ENCODE data around the gene HS3ST3A1.
"Not testable (repeated sequence)": the region's sequence is repeated elsewhere in the genome, so short reads cannot be mapped to it uniquely, and the experiment has no call there.

The HS3ST3A1 gene

GRCh38 chr17:13569398-13570123 is 32.2 kb downstream of the HS3ST3A1 start:
- no peak for DNase-seq

GRCh38 chr17:13568582-13569397 is 32.9 kb downstream of the HS3ST3A1 start:
- no peak for DNase-seq

GRCh38 chr17:13563866-13564265 is 37.9 kb downstream of the HS3ST3A1 start:
- no peak for DNase-seq

GRCh38 chr17:13562271-13562800 is 39.4 kb downstream of the HS3ST3A1 start:
- DNase-seq, result no peak

- no peak for DNase-seq
Measured at GRCh38 chr17:13561606-13562270, 40.0 kb downstream of the HS3ST3A1 start.

- no peak for DNase-seq
Measured at GRCh38 chr17:13560935-13561334, 40.8 kb downstream of the HS3ST3A1 start.

- no peak for DNase-seq
Measured at GRCh38 chr17:13558588-13558987, 43.1 kb downstream of the HS3ST3A1 start.

GRCh38 chr17:13557077-13557476 is 44.7 kb downstream of the HS3ST3A1 start:
- no peak for DNase-seq

GRCh38 chr17:13554231-13554630 is 47.5 kb downstream of the HS3ST3A1 start:
- DNase-seq, result no peak

- DNase-seq, result no peak
Measured at GRCh38 chr17:13550291-13550690, 51.4 kb downstream of the HS3ST3A1 start.

- DNase-seq, result not testable (repeated sequence)
Measured at GRCh38 chr17:13548576-13548975, 53.2 kb downstream of the HS3ST3A1 start.

- no peak for DNase-seq
Measured at GRCh38 chr17:13546851-13547250, 54.9 kb downstream of the HS3ST3A1 start.

- DNase-seq, result no peak
Measured at GRCh38 chr17:13545941-13546340, 55.8 kb downstream of the HS3ST3A1 start.

GRCh38 chr17:13544765-13545164 is 57.0 kb downstream of the HS3ST3A1 start:
- DNase-seq, result no peak

- no peak for DNase-seq
Measured at GRCh38 chr17:13544292-13544691, 57.4 kb downstream of the HS3ST3A1 start.

GRCh38 chr17:13542636-13543035 is 59.1 kb downstream of the HS3ST3A1 start:
- no peak for DNase-seq

GRCh38 chr17:13541032-13541480 is 60.7 kb downstream of the HS3ST3A1 start:
- DNase-seq, result no peak

GRCh38 chr17:13540546-13540945 is 61.2 kb downstream of the HS3ST3A1 start:
- no peak for DNase-seq

GRCh38 chr17:13539421-13539820 is 62.3 kb downstream of the HS3ST3A1 start:
- no peak for DNase-seq

- DNase-seq, result no peak
Measured at GRCh38 chr17:13538841-13539411, 62.8 kb downstream of the HS3ST3A1 start.

GRCh38 chr17:13537871-13538643 is 63.7 kb downstream of the HS3ST3A1 start:
- DNase-seq, result no peak

- DNase-seq, result no peak
Measured at GRCh38 chr17:13537167-13537731, 64.5 kb downstream of the HS3ST3A1 start.
